GF-D8 (cell line): Measurements from ENCODE around the gene KIF12.
"Not testable (repeated sequence)": the region's sequence is repeated elsewhere in the genome, so short reads cannot be mapped to it uniquely, and the experiment has no call there.

Experiments
- DNase-seq: peaks from one replicate; lab custom pipeline; 2025; lab: John Stamatoyannopoulos, UW

KIF12 gene

GRCh38 chr9:114046875-114047274 is 52.2 kb downstream of the KIF12 start:
- DNase-seq = no peak

GRCh38 chr9:114046237-114046755 is 52.8 kb downstream of the KIF12 start:
- DNase-seq = no peak

- DNase-seq = not testable (repeated sequence)
Measured at GRCh38 chr9:114043660-114044059, 55.4 kb downstream of the KIF12 start.
